Measurements from ENCODE around the gene WASF2.
"Not testable (repeated sequence)": the region's sequence is repeated elsewhere in the genome, so short reads cannot be mapped to it uniquely, and the experiment has no call there.

Gene WASF2

DNA sequence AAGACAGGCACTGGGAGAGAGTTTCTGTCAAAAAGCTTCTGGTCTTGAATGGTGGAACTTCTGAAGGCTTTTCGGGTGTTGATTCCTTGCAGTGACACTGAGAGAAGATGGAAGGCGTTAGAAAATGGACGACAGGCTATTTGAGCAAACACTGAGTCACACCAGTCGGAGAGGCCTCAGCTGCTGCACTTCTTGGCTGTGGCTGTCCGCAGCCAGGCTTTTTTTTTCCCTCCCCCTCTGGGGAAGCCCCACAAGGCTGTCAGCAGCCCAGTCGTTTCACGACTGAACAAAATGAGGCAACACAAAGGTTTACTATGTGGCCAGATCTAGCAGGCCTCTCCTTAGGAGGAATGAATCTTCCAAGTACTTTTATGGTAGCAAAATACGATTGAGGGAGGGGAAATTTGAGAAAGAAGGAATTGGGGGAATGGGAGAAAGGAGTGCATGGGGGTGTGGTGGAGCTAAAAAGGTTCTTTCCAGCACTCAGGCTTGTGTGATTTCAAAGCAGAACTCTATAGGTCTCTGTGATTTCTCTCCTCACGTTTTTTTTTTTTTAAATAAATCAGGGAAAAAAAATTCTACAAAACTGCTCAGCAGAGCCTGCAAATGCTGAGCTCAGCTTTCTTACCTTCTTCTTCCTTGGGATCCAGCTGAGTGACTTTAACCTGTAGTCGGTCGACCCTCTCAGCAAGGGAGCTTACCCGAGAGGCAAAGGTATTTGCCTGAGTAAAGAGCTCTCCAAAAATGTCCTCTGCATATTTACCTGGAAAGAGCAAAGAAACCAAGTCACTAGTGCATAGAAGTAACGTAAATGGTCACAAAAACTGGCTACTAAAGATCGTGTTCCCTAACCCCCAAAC lies 71.4 kb downstream of the WASF2 start:
- peak; percentile 50 for DNase-seq (ENCODE audit: low read depth)

DNA sequence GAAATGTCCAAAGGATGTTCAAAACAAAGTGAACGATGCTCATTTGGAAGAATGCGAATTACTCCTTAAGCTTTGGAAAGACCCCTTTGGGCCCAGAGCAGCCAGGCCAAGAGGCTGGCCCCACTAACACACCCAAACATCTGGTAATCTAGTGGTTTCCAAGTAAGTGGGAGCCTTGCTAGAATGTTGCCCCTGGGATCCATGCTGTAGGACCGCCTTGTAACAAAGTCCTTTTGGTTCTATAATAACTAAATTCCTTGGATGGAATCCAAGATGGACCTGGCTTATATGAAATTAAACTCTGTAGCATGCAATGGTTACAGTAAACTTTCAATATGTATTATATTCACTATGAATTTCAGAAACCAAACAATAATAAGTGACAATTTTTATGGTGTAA lies 72.3 kb downstream of the WASF2 start:
- no peak for DNase-seq (ENCODE audit: low read depth)

DNA sequence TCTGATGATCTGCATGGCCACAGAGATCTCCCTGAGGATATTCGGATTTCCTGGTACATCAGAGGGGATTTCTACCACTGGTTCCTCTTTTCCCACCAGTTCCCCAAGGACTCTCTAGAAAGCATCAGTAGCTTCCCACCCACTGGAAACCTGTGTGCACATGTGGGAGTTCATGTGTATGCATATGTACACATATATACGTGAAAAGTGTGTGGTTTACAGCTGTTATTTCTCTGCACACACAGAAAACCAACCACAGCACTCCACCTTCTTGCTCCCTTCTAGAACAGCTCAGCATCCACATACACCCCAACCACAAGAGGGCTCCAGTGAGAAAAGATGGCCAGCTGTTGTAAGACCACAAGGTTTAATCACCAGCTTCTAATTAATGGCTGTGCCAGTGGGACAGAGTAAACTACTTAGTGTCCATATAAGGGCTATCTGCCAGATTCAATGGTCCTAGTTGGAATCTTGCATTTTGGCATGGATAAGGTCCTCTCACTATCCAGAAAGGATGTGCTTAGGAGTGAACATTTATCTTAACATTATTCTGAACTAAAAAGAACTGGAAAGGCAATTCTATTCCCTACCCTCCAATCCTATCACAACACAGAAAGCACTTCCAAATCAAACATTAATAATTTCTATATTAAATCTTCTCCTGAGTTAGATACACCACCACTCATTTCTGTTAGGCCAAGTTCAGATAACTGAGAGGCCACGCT lies 73.4 kb downstream of the WASF2 start:
- peak; percentile 18 for DNase-seq (ENCODE audit: low read depth)

DNA sequence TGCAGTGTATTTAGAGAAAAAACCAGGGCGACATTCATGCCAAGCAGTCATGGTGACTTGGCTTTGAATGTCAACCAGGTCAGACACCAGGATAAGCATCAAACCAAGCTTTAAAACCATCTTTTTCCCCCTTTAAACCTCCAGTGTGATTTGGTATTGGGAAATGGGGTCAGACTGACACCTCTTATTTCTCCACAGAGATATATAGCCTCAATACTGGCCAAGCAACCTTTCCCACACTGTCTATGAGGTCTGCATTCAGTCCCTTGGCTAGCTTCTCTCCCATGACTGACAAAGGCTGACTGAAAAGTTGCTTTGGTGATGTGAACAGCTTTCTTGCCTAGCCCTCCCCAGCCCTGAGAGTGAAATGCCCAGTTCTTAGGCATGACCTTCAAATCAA lies 75.9 kb downstream of the WASF2 start:
- no peak for DNase-seq (ENCODE audit: low read depth)

DNA sequence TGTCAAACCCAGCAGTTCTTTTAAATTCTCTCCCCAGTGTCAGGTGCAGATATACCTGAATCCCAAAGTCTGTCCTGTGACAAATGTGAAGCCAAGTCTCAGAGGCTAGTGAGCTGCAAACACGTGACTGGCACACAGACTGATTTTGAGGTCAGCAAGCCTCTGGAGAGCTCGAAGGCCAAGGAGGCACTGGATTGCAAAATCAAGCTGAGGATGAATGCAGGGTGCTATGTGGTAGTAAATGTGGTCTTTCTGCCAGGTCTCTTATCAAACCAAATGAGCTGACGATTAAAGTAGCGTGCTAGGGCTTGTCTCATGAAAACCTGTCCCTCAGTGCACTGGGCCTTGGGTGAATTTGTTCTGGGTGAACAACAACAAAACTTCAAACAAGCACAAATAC lies 77.0 kb downstream of the WASF2 start:
- no peak for DNase-seq (ENCODE audit: low read depth)

DNA sequence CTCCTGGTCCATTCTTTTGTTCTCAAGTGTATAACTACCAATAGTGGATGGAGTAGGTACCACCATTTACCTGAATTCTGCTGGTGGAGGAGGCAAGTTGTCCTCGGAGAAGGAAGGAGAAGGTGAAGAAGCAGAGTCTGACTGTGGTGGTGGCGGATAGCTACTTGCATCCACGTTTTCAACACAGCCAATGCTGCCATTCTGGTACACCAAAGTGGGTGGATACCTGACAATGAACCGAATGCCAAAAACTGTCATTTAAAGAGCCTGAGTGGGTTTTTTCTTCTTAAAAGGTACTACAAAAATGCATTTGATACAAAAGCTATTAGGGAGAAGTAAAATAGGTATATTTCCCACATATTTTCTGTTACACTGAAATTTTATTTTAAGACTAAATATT lies 77.5 kb downstream of the WASF2 start:
- no peak for DNase-seq (ENCODE audit: low read depth)

DNA sequence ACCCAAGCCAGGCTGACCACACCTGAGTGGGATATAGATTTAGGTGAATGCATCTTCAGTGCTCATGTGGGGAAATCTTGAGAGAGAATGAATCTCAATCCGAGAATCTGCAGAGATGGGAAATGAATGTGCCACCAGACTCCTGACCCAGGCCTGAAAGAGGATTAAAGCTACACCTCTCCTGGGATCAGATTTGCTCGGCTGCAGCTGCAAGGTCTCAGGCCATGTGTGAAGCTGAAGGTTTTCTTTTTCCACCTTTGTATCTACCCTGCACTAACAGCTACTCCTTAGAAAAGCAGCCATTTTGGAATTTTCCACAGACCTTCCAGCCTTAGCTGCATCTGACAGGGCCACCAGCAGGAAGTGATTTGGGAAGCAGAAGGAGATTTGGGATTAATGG lies 79.3 kb downstream of the WASF2 start:
- DNase-seq (ENCODE audit: low read depth) = no peak

DNA sequence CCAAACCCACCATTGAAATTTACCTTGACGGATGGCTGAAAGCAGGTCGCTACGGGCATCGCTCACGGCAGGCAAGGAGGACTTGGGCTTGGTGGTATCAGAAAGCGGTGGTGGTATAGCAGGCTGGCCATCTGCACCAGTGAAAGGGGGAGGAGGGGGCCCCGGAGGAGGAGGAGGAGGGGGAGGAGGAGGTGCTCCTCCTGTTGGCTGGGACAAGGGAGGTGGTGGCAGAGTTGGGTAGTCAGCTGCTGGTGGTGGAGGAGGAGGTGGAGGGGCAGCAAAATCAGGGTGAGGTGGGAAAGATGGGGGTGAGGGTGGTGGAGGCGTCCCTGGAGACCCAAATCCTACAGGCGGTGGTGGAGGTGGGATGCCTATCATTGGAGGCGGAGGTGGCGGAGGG lies 80.3 kb downstream of the WASF2 start:
- no peak for DNase-seq (ENCODE audit: low read depth)

DNA sequence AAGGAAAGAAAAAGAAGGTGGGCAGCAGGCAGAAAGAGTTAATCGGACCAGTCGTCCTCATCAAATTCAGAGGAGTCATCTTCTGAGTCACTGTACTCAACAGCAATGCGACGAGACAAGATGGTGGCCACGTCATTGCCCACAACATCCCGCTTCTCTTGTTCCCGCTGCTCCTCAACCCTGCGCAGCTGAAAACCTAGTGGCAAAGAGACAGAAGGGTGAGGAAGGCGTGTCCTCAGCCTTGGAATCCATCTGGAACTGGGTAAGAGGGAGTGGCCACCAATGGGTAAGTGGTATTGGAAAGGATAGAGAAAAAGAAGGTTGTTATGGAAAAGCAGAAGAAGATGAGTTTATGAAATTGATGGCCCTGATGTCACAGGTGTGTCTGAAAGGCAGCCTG lies 81.8 kb downstream of the WASF2 start:
- no peak for DNase-seq (ENCODE audit: low read depth)

DNA sequence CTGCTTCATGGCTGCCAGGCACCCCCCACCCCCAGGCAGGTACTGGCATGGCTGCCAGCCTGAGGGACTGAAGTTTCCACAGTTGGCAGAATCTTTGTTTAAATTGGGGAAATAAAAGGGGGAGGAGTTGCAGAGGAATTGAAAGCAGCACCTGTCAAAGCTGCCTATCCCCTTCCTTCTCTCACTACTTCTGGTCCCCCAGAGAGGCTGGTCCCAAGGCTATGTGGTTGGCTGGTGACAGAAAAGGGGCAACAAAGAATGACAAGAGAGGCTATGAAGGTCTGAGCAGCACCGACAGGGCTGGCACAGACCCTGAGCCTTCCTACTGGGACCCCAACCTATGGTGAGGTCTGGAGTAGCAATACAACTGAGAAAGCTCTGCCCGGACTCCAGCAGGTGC lies 83.2 kb downstream of the WASF2 start:
- DNase-seq (ENCODE audit: low read depth) = not testable (repeated sequence)

DNA sequence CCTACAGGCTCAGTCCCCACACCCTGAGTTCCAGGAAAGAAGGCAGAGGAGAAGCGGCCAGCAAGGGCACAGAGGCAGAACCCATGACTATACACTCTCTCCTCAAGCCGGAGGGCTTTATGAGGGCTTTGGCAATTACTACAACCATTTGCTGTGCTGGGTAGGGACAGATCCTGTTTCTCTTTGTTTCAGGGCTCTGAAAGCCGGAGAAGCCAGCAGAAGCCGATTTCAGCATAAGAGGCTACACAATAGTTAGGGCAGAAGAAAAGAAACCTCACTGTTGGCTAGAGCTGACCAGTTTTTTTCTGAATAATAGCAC lies 83.6 kb downstream of the WASF2 start:
- no peak for DNase-seq (ENCODE audit: low read depth)

DNA sequence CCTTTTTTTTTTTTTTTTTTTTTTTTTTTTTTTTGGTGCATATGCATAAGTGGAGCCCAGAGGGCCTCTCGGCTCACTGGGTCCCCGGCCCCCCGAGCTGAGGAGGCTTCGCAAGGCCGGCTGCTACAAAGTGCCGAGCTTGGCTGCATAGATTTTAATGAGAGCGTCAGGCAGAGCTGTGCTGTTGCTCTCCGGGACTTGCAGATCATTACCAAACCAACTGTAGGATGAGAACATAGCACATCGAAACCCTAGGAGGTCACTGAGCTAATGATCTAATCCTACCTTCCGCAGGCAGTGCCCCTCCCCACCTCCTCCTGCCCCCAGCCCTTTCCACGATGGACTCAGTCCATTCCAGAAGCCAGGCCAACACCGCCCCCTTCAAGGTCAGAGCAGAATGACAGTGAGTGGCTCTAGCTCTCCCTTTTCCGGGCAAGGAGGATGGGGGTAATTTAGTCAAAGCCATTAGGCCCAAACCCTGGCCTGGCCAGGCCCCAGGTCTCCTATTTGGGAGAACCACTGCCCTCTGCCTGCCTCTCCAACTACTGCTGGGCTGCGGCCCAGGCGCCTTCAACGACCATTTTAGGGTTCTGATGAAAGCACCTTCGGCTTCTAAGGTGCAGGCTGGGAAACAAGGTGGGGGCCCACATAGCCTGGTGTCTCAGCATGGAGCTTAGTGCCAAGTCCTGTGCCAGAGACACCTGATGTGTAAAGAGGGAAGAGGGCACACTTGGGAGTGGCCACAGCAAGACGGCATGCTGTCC lies 84.2 kb downstream of the WASF2 start:
- not testable (repeated sequence) for DNase-seq (ENCODE audit: low read depth)

DNA sequence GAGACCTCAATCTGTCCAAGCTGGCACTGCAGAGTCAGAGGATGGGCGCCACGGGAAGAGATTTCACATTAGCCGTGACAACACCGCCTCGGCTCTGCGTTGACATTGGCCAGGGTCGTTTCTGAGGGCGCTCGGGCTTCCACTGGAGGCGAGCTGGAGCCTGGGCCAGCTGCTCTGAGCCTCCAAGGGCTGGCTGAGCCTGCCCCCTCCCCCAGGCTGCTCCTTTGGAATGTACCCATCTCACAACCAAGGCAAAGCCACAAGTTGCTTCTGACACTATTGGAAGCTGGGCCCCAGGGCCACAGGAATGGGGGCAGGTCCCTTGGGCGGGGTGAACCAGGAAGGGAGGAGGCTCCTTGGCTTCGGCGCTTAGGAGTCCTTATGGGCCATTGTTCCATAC lies 84.9 kb downstream of the WASF2 start:
- DNase-seq (ENCODE audit: low read depth) = no peak

DNA sequence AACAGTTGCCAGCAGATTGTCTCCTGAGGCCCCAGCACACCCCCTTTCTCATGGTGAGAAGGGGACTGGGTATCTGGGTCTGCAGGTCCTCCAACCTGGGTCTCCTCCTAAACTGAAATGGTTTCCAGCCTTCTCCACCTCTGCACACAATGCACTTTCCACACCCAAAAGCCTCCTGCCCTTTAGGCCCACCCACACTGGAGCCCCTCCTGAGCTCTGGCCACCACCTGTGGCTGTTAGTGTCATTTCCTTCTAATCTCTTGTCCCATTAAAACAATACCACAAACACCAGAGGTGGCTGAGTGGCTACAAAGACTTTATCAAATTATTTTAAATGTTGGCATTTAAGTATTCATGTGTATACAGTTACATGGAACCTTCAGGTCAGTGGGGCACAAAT lies 86.0 kb downstream of the WASF2 start:
- DNase-seq (ENCODE audit: low read depth) = no peak

DNA sequence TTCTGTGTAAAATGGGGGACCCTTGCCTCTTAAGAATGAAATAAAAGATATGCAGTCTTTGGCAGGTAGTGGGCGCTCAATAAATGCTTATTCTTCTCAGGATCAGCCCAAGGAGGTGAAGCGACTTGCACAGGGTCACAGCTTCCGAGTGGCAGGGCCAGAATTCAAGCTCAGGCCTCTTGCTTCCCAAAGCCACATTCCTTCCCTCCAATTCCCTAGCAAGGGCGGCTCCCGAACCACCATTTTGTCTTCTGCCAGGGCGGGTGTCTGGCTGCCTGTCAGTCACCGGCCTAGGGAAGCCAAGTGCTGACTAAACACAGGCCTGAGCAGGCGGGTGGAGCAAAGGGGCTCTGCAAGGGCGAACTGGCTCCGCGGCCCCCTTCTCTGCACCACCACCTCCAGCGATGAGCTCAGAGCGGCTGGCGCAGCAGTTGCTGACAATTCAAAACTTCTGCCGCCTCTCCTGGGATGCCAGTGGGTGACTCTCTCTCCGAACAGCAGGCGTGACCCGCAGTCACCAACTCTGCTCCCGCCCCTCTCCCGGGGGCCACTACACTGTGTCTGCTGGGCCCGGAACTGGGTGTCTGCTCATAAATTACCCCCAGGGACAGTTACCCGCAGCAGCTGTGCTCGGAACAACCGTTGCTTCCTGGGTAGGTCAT lies 86.8 kb downstream of the WASF2 start:
- no peak for DNase-seq (ENCODE audit: low read depth)

DNA sequence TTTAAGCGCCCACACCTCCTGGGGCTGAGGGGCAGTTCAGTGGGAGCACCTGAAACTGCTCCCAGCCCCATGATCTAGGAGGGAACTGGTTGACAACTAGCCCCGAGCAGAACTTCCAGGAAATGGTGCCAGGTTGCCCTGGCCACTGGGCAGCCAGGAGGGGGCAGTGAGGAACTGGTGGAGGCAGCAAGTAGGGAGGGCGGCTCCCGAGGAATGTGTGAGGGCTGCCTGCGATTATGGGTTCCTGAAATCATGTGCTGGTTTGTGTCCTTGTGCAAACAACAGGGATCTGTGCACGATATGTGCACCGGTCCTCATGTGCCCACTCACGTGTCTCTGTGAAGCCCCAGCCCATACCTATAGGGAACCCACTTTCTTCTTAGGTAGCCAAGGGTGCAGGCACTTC lies 87.6 kb downstream of the WASF2 start:
- no peak for DNase-seq (ENCODE audit: low read depth)

DNA sequence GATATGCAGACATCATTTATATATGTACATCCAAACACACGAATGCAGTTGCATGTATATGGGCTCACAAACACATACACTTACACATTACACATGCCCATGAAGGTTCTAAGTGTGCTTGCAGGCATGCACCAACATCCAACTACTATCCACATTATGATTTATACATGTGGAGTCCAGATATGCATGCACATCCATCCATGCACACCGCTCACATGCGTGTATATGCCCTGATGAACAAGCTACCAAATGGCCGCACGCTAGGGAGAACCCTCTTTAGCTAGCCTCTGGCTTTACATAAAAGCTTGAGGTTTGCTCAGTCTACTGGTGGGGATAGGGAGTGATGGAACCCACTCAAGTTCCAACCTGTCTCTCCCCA lies 89.0 kb downstream of the WASF2 start:
- no peak for DNase-seq (ENCODE audit: low read depth)

DNA sequence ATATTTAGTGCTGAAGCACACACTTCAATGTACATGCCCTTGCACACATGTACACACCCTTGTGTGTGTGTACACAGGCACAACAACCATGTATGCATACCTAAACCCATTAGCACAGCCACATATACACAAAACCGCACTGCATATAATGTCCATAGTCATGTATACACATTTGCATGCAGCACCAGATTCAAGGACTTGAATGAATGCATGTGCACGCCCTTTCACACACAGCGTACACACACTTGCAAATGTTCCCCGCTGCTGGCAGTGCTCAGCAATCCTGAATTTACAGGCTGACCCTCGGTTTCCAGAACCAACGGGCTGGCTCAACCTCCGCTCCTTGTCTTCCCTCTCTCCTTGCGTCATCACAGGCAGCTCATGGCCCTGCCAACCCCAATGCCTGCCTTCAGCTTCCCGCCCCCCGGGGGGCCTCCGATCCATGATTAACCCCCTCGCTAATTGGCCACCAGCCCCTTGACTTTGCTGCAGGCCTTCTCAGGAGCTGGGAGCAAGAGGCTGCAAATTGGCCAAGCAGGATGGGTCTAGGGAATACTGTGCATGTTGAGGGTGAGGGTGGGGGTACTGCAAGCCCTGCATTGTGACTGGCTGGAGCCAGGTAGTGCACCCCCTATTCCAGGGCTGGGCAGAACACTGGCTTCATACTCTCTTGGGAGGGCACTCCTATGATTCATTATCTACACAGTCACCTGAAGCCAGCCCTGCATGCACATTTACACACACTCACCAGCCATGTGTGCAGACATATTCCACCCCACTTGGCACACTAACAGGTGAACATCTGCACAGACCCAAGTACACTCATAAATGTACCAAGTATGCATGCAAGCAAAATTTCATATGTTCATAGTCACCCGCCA lies 89.6 kb downstream of the WASF2 start:
- DNase-seq (ENCODE audit: low read depth) = no peak

DNA sequence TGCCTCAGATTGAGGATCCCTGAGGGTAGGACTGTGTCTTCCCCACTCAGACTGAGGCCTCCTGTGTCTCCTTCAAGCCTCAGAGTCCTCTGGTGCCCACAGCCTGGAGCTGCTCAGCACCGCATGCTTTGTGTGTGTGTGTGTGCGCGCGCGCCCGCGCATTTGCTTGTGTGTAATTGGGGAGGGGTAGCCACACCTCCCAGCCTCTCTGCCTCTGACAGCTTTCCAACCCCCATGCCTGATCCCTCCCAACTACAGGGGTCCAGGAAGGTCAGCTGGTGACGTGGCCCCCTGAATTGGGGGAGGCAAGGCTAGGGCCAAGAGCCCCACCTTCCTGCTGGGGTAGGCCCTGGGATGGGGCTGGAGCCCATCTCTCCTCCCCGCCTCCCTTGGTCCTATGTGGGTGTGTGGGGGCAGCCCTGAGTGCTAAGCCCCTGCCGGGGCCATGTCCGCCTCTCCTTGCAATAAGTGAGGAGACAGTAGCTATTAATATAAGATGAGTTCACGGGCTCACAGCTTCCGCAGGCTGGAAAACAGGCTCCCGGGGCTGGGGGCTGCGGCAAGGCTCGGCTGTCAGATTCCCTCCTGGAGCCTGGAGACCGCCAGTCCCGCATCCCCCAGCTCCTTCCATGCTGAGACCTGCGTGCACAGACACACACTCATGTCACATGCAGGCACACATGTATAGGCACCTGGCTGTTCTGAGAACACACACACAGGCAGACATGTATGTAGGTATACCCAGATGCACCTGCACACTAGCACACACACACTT lies 90.5 kb downstream of the WASF2 start:
- DNase-seq (ENCODE audit: low read depth) = no peak

DNA sequence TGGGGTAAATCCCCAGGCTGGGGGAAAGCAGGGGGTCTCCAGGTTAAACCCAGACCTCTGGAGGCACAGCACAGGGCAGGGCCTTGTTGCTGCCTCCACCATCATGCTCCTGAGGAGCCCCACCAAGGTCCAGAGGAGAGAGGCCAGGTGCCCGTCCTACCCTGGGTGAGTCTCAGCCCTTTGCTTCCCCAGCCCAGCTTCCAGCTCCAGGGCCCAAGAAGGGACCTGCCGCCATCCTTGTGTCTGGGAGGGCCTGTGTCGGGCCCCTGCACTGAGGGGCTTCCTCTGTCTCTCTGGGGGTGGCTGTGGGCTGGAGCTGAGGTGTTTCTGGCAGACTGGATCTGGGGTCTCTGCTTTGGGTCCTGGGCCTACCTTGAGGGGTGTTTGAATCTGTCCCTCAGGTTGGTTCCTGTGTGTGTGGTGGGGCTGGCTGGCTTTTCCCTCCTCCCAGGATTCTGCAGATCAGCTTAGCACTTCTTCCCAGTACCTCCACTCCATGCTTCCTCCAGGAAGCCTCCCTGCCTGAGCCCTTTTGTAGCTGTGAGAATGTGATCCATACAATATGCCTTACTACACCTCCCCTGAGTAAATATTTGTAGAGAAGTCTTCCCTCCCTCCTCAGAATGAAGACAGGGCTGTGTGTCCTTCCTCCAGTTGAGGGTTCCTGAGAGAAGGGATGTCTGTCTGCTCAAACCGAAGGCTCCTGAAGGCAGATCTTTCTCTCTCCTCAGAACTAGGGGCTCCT lies 91.4 kb downstream of the WASF2 start:
- DNase-seq (ENCODE audit: low read depth) = no peak

Data from activated T-helper 9 cell treated with anti-CD3 and anti-CD28 coated beads, Interleukin-2, amount 50 U/mL, for 16 hours (primary cell).